Heart left ventricle (tissue), 16 donors: ENCODE data around the gene CCDC54. TPM values are rescaled to one million over a fixed set of nuclear protein-coding genes. Genes with fewer than 3 reads are reported as not detected.

ENCODE experiments used
- ATAC-seq, 4 donors: fragments of 200-7000 bp; cut with Tn5 transposase; one replicate each; pipeline ENCODE4 v1.9.1; 2020 to 2022; ENCODE audit warnings: moderate library complexity in 4 of 4, mild to moderate bottlenecking in 3 of 4, moderate number of reproducible peaks in 1 of 4
- DNase-seq, 5 donors: peaks; one replicate each; pipeline ENCODE4 v3.0.0-alpha.2; 2020
- H3K27ac ChIP-seq, 12 donors: fragments of 200-600 bp; sonication (generic) in 4 of 12; one replicate each; pipeline versions ENCODE4 v1.5.0 to v1.8.0; 2016 to 2022; ENCODE audit warnings: mild to moderate bottlenecking in 2 of 12
- H3K27me3 ChIP-seq, 9 donors: fragments of 200-600 bp; sonication (generic) in 2 of 9; one replicate each; pipeline versions ENCODE4 v1.5.1 to v1.8.0; 2016 to 2022; ENCODE audit warnings: mild to moderate bottlenecking in 3 of 9
- H3K36me3 ChIP-seq, 9 donors: fragments of 200-600 bp; sonication (generic) in 2 of 9; one replicate each; pipeline versions ENCODE4 v1.5.0 to v1.8.0; 2018 to 2022; ENCODE audit warnings: mild to moderate bottlenecking in 2 of 9
- H3K4me1 ChIP-seq, 12 donors: fragments of 200-600 bp; sonication (generic) in 4 of 12; one replicate each; pipeline versions ENCODE4 v1.5.0 to v1.8.0; 2016 to 2022; ENCODE audit warnings: mild to moderate bottlenecking in 3 of 12
- H3K4me3 ChIP-seq, 12 donors: fragments of 200-600 bp; sonication (generic) in 4 of 12; one replicate each; pipeline versions ENCODE4 v1.5.0 to v1.8.0; 2017 to 2022; ENCODE audit warnings: mild to moderate bottlenecking in 9 of 12, moderate library complexity in 4 of 12
- H3K9me3 ChIP-seq, 12 donors: fragments of 200-600 bp; sonication (generic) in 4 of 12; one replicate each; pipeline versions ENCODE4 v1.5.0 to v1.8.0; 2016 to 2022; ENCODE audit warnings: mild to moderate bottlenecking in 1 of 12
- POLR2A ChIP-seq, 2 donors: fragments of 450-650 bp; IDR thresholded peaks; one replicate each; pipeline ENCODE4 v1.6.1; 2017; ENCODE audit warnings: antibody characterized with exemption in 2 of 2, mild to moderate bottlenecking in 2 of 2, moderate library complexity in 2 of 2
- WGBS, 4 donors: extraction: QIAGEN DNeasy Blood & Tissue Kit in 2 of 4; methylation state at CpG; one replicate each; pipeline versions ENCODE4 v1.1.5 to v1.1.7; 2013 to 2018; 5-methylcytosine and 5-hydroxymethylcytosine counted together
- intact Hi-C, 10 donors: fragments of 100-400 bp; cut with DNase I; formaldehyde crosslinking; loops; one replicate each; pipeline versions ENCODE4 v1.11.1 to v1.14.2; 2022
- polyA plus RNA-seq, 2 donors: library from polyadenylated mRNA; stranded (reverse); fragments of 200-250 nt; gene quantifications; one replicate each; pipeline ENCODE4 v1.2.3, GENCODE V29; 2013
- total RNA-seq, 9 donors: library from RNA; depleted of rRNA in 2 of 9; stranded (reverse); fragments of >200 nt in 2 of 9; fragmentation: NEBNext Ultra II Directional in 3 of 9; extraction: Animal tissue kit (Norgen Biotek cat#: 25700) in 3 of 9; gene quantifications; one replicate each; pipeline versions ENCODE4 v1.1.0 to v1.2.4, GENCODE V29; 2016 to 2023
- TF ChIP-seq, protein P1 (sequence below), 12 donors: fragments of 200-600 bp; sonication (generic) in 4 of 12; IDR thresholded peaks; one replicate each; pipeline versions ENCODE4 v1.5.0 to v1.8.0; 2018 to 2022; ENCODE audit warnings: antibody characterized with exemption in 12 of 12, mild to moderate bottlenecking in 5 of 12
- donor health status: ischemic (EF 13 %, LVEDD 7.1; RV severe dilation, severe dysfunction).
- donor health status: healthy with polysubstance abuse.
- donor health status: DM: no; HTN: yes; CAD: no.
- donor health status: DM: no; HTN: no; CAD: no.
- donor health status: ischemic (EF 25% LVEDD 6.9; RV normal size, moderate dysfunction).
- donor health status: ischemic (EF 25% LVEDD 5.7; RV mildly dilated, moderate dysfunction).
- donor health status: healthy.
- donor health status: DM: yes; HTN: yes; CAD: no.
- donor health status: ischemic (EF 35%, LVEDD 5.7; RV mildly dilated, moderate dysfunction).
- donor health status: nonischemic (EF 11% LVEDD 7.7; RV severe dilation, severe dysfunction).
- donor health status: DM: yes; HTN: yes; CAD: no.
- donor health status: PGD.
- donor health status: ischemic (EF 29% LVEDD 5.4; RV normal size, mild dysfunction).
- donor health status: nonischemic (EF 23%, LVEDD 6.1; RV moderate dilation, normal function).

CCDC54 gene
- total and polyA plus RNA-seq, 11 donors = not detected

DNA sequence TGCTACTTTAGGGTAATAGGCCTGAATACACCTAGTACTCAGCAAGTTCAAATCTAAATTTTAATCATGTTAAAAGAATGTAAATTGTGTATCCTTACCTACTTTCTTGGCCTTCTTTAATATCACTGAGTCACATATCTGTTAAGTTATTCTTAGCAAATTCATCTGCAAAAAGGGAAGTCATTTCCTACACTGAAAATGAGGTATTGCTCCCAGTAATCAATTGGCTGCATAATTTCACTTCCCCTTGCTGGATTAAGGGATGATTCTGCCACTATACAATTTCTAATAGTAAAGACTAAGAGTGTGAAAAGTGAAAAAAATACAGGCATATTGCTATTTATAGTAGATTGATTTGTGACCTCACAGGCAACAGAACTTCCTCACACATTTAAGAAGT is 47.8 kb downstream of the CCDC54 start:
- Histone ChIP-seq H3K27ac (no peak overlapping the region), H3K36me3 (no peaks in the 10 kb centered on the region), H3K4me3 (no peak overlapping the region), H3K4me1 (peaks cover 0 to 14% (median 1%) of the 10 kb centered on the region in 12 donors), H3K9me3 (no peaks in the 10 kb centered on the region), H3K27me3 (no peaks in the 10 kb centered on the region)
- no peak for TF ChIP-seq POLR2A (IDR thresholded peaks at IDR 0.05)
- TF ChIP-seq, protein P1, sequence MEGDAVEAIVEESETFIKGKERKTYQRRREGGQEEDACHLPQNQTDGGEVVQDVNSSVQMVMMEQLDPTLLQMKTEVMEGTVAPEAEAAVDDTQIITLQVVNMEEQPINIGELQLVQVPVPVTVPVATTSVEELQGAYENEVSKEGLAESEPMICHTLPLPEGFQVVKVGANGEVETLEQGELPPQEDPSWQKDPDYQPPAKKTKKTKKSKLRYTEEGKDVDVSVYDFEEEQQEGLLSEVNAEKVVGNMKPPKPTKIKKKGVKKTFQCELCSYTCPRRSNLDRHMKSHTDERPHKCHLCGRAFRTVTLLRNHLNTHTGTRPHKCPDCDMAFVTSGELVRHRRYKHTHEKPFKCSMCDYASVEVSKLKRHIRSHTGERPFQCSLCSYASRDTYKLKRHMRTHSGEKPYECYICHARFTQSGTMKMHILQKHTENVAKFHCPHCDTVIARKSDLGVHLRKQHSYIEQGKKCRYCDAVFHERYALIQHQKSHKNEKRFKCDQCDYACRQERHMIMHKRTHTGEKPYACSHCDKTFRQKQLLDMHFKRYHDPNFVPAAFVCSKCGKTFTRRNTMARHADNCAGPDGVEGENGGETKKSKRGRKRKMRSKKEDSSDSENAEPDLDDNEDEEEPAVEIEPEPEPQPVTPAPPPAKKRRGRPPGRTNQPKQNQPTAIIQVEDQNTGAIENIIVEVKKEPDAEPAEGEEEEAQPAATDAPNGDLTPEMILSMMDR (IDR thresholded peaks at IDR 0.05) = no peak
- intact Hi-C loops = loop anchor here in 8 of 10 donors (5.0 to 10.0 kb wide), 5 partner anchors 97 to 250 kb away; partner anchors contain the start of gene BBX (in 2 of the 8)
- no peak for DNase-seq
- ATAC-seq = no peak

DNA sequence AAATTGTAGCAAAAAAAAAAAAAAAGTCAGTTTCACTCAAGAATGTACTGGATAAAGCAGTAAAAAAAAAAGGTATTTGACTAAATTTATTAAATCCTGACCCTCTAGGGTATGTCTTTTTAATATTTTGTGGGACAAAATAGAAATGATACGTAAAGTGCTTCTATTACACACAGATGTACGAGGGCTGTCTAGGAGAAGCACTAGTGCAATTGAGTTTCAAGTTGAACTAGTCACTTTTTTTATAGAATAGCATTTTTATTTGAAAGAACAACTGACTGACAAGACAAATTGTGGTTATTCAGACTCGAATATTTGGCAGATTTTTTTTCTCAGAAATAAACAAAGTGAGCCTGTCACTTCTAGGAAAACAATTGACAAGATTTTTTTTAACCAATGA is 49.0 kb downstream of the CCDC54 start:
- ATAC-seq (no peak), DNase-seq (no peak)
- intact Hi-C loops = loop anchor here in 8 of 10 donors (5.0 to 10.0 kb wide), 5 partner anchors 96 to 249 kb away; partner anchors contain the start of gene BBX (in 2 of the 8)
- H3K27me3 ChIP-seq = no peaks in the 10 kb centered on the region
- H3K27ac ChIP-seq = no peak overlapping the region
- H3K4me1 ChIP-seq = peaks cover 0 to 20% (median 6%) of the 10 kb centered on the region in 12 donors
- no peak for TF ChIP-seq POLR2A (IDR thresholded peaks at IDR 0.05)
- TF ChIP-seq, protein P1 (IDR thresholded peaks at IDR 0.05) = no peak
- H3K4me3 ChIP-seq = no peak overlapping the region
- H3K9me3 ChIP-seq = no peaks in the 10 kb centered on the region
- WGBS, 4 donors = 74 to 79% (median 77%) methylated on average over 3 of the region's 3 CpGs
- H3K36me3 ChIP-seq = no peaks in the 10 kb centered on the region

Other genes with a start within 250 kb of the CCDC54 start
- gene BBX, start 145.5 kb downstream of the CCDC54 start, total RNA-seq = 10 to 100 TPM; 34.0 to 60.5 (median 48.0) TPM
- 10 to 100 TPM in 1 of 2 donors, 1 to 10 TPM in 1; 9.1 to 22.9 TPM for gene BBX, start 145.5 kb downstream of the CCDC54 start, polyA plus RNA-seq